DMS53 treated with DMSO at 0.1 percent for 48 hours (cell line): Measurements from ENCODE around the gene EML2.
"Not testable (repeated sequence)": the region's sequence is repeated elsewhere in the genome, so short reads cannot be mapped to it uniquely, and the experiment has no call there.

Experiments used
- DNase-seq: peaks from one replicate; lab custom pipeline; 2025; ENCODE audit not compliant: unreplicated experiment; lab: John Stamatoyannopoulos, UW

EML2 gene

GRCh38 chr19:45653634-45654033 is 14.4 kb upstream of the EML2 start:
- no peak for DNase-seq

DNA sequence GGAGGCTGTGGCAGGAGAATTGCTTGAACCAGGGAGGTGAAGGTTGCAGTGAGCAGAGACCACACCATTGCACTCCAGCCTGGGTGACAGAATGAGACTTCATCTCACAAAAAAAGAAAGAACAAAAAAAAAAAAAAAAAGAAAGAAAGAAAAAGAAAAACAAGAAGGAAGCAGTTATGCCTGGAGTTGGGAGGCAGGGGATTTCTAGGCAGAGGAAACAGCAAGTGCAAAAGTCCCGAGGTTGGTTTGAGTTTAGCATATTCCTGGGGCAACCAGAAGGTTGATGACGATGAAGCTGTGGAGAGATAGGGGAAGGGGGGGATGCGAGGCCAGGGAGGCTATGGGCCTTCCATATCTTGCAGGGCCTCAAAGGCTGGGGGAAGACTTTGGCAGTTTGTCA is 11.5 kb upstream of the EML2 start:
- DNase-seq = no peak

DNA sequence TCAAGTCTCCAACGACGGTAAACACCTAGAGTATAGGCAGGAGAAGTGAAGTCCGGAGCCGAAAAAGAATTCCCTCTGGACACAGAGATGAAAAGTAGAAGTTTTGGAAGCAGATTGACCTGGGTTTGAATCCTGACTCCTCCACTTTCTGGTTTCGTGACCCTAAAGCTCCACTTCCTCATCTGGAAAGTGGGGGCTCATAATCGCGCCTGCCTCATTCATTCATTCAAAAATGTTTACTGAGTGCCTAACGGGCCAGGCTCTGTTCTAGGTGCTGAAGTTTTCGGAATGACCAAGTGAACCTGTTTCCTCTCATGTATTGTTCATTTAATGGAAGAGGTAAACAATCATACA is 7.1 kb upstream of the EML2 start:
- DNase-seq = no peak

DNA sequence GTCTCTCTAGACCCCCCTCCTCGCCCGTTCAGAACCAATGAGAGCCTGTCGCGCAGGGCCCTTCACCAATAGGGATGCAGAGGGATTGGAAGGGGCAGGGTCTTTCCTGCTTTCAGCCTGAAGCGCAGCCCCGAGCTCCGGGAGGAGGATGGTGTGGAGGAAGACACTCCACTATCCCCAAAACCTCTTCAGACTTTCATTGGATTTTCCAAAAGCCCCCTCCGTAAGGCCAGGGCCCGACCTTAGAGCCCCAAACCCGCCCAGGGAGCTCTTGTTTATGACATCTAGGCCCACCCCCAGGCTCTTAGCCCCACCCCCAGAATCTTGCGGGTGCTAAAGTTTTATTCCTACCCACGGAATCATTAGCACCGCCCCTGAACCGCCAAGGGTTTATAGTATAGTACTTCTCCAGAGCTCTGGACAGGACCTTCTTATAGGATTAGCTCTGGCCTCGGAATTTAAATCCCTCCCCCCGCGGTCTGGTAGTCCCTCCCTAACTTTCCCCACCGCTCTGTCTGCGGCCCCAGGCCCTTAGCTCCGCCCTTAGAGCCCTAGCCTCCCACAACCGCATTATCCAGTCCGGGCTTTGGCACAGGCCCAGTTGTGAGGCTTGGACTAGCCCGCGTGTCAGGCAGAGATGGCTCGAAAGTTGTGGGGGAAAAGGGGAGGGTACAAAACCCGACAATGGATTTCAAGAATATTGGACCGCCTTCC is 6.6 kb upstream of the EML2 start:
- peak; percentile 74 for DNase-seq

DNA sequence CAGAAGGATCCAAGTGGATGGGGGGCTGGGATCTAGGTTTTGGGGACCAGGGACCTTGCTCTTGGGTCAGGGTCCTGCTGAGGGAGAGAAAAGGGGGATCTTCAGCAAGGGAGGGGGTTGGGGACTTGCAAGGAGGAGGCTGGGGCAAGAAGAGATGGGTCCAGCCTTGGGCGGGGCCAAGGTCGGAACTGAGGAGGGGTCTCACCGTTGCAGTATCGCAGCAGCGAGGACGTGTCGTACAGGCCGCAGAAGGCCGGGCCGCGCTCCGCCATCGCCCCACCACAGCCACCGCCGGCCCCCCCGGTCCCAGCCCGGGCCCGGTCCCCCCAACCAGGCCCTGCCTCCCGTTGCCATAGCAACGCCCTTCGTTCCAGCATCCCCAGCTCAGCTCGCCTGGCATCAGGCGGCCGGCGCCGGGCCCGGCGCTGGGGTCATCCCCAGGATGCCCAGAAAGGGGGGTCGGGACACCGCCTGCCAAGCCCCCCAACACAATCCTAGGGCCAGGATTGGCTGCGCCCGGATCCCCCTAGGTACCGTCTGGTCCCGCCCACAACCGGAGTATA is 6.0 kb upstream of the EML2 start:
- DNase-seq = no peak

DNA sequence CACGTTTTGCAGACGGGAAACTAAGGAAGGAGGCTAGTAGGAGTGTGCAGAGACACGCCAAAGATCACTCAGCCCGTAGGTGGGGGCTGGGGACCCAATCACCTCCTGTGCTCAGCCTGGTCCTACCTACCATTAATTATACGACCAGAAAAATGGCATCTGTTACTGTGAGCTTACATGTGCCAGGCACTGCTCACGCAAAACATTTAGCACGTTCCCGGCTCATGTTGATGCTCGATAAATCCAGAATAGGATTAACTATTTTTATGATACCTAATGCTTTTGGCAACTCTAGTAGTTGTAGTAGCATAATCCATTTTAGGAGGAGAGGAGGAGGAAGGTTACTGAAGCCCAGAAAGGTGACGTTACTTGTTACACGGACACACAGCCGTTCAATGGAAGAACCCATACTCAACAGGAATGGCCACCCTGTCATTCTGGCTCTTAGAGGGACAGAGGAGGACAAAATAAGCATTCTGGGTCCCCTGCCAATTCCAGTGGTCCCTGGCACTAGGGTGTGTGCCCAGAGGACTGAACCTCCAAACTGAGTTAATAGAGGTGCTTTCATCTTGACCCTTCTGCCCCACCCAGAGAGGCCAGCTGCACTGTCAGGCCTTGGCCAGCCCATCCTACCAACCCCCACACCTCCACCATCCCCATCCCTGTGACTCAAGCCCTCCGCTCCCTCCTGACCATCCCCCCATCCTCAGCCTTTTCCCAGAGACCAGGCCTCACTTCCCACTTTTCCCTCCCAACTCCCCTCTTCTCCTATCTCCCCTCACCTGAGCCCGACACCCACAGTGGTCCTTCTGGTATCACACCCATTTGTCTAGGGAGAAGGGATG is 5.0 kb upstream of the EML2 start:
- DNase-seq = no peak

- peak; percentile 54 for DNase-seq
Measured at GRCh38 chr19:45643024-45643926, 4.1 kb upstream of the EML2 start.

DNA sequence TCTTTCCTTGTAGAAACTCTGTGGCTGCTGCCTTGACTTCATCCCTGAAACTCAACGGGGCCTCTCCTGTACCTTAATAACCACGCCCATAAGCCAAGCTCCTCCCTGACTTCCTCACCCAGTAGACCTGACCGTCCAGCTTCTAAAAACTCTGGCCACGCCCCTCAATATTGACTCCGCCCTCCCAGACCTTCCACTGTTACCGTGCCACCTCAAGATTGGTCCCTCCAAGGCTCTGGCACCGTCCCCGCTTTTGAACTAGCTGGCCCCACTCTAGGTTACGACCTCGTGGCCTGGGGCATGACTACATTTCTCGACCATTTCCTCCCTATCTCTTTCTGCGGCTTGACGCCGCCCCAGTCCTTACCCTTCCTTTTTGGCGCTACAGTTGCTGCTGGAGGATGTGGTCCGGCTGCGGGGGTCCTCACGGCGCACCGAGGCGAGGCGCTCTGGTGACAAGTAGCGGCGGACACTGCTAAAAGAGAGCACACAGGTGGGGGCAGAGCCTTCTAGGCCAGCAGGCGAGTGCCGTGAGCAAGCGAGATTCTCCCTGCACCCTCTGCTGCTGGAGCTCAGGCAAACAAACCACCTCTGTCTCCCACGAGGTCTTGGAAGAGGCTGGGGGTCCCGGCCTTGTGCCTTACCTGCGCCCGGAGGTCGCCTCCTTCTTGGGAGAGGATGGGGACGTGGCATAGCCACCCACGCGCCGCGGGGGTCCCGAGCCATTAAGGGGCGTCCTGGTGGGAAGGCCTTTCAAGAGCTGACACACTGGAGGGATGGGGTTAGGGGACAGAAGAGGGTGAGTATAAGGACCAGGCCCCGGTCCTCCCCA is 2.3 kb upstream of the EML2 start:
- DNase-seq = peak; percentile 71

GRCh38 chr19:45640849-45641273 is 1.7 kb upstream of the EML2 start:
- DNase-seq = no peak

DNA sequence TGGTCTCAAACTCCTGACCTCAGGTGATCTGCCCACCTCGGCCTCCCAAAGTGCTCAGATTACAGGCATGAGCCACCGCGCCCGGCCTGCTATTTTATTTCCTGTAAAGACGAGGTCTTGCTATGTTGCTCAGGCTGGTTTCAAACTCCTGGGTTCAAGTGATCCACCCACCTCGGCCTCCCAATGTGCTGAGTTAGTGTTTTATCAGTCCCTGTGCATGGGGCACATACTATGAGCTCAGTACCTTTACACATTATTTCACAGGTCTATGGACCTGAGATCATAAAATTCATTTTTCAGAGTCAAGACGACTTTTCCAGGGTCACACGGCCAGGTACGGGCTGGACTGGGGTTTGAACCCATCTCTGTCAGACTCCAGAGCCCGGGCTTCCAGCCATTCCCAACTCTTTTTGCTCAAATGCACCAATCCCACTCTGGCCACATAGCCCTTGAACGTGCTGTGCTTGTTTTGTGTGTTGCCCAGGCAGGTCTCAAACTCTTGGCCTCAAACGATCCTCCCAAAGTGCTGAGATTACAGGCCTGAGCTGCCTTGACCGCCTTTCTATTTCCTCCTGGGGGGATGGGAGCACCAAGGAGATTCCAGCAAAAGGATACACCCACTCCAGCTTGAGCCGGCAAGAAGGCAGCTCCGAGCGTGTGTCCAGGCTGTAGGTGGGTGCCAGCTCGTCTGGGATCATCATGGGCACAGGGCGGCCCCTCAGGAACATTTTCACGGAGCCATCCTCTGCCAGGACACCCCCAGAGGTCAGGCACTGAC is 1.1 kb downstream of the EML2 start:
- no peak for DNase-seq

DNA sequence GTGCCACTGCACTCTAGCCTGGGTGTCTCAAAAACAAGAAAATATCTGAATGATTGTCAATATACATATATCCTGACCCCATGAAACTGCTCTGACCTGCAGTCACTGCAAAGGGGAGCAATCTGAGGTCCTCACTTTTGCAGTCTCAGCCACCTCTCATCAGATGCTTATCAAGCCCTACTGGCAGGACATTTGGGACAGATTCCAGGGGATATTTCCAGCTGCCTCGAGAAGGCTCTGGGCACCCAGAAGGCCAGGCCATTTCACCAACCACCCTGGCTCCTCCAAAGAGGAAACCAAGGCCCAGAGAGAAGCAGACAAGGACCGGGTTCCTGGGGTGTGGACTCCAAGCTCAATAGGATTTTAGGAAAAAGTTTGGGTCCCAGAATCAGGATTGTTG is 2.3 kb downstream of the EML2 start:
- no peak for DNase-seq

DNA sequence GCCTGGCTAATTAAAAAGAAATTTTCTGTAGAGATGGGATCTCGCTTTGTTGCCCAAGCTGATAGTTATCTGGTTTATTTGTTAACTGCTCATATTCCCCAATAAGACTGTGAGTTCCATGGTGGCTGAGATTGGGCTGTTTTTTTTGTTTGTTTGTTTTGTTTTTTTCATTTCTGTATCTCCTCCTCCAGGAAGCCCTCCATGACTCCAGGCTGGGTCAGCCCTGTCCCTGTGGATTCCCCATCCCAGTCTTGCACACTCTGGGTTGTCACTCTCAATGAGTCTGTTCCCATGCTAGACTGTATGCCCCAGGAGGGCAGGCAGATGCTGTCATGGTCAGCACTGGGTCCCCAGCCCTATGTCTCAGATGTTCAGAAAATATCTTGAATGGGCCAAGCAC is 2.9 kb downstream of the EML2 start:
- DNase-seq = no peak

- DNase-seq = peak; percentile 6
Measured at GRCh38 chr19:45632468-45633196, 6.6 kb downstream of the EML2 start.

DNA sequence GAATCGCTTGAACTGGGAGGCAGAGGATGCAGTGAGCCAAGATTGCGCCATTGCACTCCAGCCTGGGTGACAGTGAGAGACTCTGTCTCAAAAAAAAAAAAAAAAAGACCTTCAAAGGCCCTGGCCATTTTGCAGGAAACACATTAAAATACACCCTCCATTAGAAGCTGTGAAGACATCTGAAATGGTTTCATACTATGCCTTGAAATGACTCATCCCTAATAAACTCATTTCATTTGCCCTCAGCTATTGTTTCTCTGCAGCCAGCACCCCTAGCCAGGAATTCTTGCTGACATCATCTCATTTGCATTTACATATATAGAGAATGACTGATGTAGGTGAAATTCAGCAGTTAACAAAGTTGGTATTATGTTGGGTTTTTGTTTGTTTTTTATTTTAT is 8.7 kb downstream of the EML2 start:
- DNase-seq = no peak

- DNase-seq = no peak
Measured at GRCh38 chr19:45629704-45630103, 9.5 kb downstream of the EML2 start.

DNA sequence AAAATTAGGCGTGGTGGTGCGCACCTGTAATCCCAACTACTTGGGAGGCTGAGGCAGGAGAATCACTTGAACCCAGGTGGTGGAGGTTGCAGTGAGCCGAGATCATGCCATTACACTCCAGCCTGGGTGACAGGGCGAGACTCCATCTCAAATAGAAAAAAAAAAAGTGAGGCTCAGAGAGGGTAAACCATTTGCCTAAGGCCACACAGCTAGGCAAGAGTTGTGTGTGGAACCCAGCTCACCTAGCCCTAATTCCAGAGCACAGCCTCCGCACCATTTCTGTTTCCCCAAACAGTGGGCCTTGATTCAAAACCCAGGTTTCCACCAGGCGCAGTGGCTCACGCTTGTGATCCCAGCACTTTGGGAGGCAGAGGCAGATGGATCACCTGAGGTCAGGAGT is 11.0 kb downstream of the EML2 start:
- DNase-seq = not testable (repeated sequence)

DNA sequence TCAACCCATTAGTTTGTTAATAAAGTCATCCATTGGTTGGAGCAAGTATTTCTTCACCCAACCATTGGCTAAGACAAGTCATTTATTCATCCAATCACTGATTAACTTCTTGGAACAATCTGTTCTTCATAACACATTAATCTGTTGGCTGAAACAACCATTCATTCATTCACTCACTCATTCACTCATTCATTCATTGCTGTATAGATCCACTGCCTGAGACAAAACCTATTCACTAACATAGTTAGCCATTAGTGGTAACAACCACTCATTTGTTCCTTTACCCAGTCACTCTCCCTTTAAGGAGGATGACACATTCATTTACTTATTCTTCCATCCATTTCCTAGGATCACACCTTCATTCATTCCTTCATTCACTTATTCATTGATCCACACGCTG is 15.2 kb downstream of the EML2 start:
- no peak for DNase-seq

GRCh38 chr19:45621976-45622503 is 17.2 kb downstream of the EML2 start:
- DNase-seq = no peak

DNA sequence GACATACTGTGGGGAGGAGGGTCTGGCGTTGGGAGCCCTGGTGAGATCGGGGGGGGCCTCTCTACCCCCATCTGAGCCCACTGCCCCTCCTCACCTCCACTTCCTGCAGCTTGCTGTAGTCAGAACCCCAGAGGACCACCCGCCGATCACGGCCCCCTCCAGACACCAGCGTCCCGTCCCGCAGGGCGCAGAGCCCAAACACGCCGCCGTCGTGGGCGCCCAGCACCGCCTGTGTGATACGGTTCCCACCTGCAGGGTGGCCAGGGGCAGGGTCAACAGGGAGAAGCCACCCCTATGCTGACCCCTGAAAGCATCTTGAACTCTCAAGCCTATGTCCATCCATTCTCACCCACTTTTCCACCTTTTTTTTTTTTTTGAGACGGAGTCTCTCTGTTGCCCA is 17.8 kb downstream of the EML2 start:
- DNase-seq = no peak
